Measurements from ENCODE around the gene DBNDD1. TPM values are rescaled to one million over a fixed set of nuclear protein-coding genes. Genes with fewer than 3 reads are reported as not detected.

DBNDD1 gene, protein sequence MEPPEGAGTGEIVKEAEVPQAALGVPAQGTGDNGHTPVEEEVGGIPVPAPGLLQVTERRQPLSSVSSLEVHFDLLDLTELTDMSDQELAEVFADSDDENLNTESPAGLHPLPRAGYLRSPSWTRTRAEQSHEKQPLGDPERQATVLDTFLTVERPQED
- 9.0 and 13.0 TPM in 2 replicates for total RNA-seq

DNA sequence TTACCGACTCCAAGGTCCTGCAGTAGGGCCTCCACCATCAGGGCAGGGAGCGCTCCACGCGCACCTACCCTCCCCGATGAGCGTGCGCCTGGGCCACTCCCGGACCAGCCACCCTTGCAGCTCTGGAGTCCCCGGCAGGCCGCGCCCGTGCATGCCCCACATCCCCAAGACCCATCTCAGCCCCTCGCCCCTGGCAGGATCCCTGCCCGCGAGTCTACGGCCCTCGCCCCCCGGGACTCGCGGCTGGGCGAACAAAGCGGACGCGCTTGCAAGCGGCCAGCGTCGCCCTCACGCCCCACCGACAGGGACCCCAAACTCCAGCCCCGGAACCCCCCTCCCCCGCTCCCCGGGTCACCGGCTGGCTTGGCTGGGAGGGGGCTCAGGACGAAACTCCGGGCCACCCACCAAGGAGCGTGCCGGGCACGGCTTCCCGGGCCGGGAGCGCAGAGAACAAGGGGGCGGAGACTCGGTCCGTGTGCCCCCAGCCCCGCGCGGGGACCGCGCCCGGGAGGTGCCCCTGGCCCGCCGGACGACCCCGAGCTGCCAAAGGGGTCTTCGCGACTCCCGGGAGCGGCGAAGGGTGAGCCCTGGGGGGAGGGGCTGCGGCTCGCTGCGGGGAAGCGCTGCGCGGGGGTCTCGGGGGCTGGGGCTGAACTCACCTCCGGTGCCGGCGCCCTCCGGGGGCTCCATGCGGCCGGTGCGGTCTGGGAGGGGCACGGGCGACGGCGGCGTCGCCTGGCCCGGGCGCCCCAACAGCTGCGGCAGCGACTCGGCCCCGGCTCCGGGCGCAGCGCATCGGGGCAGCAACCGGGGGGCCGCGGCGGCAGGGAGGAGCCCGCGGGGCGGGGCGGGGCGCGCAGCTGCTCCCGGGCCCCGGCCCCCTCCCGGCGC lies at the start of gene DBNDD1:
TSS of gene DBNDD1 (minus strand) at position 805 of the 891 bp plus-strand sequence. CDS start at position 690, 115 bp downstream.

Other genes with a start within 250 kb of the DBNDD1 start
- gene FANCA, start 202.8 kb downstream of the DBNDD1 start, total RNA-seq: 18.9 and 23.1 TPM in 2 replicates
- 1.1 and 1.2 TPM in 2 replicates for gene SPIRE2, start 191.0 kb downstream of the DBNDD1 start, total RNA-seq
- gene TCF25, start 145.9 kb downstream of the DBNDD1 start, total RNA-seq: 104 and 215 TPM in 2 replicates
- gene MC1R, start 100.6 kb downstream of the DBNDD1 start, total RNA-seq: 1.5 and 1.7 TPM in 2 replicates
- 159 and 160 TPM in 2 replicates for gene TUBB3, start 96.1 kb downstream of the DBNDD1 start, total RNA-seq
- 97.0 and 115 TPM in 2 replicates for gene DEF8, start 70.7 kb downstream of the DBNDD1 start, total RNA-seq
- not detected in 2 replicates for gene PRDM7, start 57.9 kb upstream of the DBNDD1 start, total RNA-seq